Measurements from ENCODE around the gene KIAA0040.

The KIAA0040 gene

DNA sequence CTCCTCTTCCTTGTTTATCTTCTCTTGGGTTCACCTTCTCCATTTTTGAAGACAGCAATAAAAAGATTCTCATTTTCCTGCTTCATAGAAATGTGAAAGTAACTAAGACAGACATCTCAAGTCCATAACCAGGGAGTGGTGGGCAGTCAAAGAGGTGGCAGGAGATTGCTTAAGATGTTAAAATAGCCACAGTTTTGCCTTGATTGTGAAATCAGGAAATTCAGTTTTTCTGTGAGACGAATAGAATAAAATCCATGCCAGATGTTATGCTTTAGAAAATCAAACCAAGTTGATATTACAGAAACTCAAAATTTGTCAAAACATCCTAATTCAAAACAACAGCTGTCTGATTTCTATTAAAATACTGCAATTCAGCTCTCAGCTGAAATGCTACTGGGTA lies 67.7 kb downstream of the KIAA0040 start:
- DNase-seq (ENCODE audit: low spot score) (no peak), ATAC-seq (ENCODE audit: low read depth) (no peak)
- TF ChIP-seq CTCF (IDR thresholded peaks at IDR 0.05; ENCODE audit: poor library complexity, severe bottlenecking): no peak
- Histone ChIP-seq H3K36me3 (ENCODE audit: low read depth) (no peaks in the 10 kb centered on the region), H3K4me1 (ENCODE audit: insufficient read depth, poor library complexity, severe bottlenecking) (no peaks in the 10 kb centered on the region), H3K9me3 (ENCODE audit: severe bottlenecking) (no peaks in the 10 kb centered on the region), H3K27ac (ENCODE audit: poor library complexity, severe bottlenecking) (no peak overlapping the region), H3K4me3 (ENCODE audit: severe bottlenecking) (no peak overlapping the region), H3K27me3 (ENCODE audit: insufficient read depth, poor library complexity, severe bottlenecking) (no peaks in the 10 kb centered on the region)

DNA sequence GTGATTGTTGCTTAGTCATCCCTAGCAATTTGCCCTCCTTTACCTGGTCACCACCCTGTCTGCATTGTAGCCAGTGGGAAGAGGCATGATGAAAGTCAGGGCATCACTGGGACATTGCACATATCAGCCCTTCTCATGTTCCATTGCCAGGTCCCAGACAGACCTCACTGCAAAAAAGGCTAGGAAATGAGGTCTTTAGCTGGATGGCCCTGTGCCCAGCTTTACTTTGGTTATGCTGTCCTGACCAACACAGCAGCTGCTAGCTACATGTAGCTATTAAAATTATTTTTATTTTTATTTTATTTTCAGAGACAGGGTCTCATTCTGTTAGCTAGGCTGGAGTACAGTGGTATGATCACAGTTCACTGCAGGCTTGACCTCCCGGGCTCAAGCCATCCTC lies 72.1 kb downstream of the KIAA0040 start:
- no peak for ATAC-seq (ENCODE audit: low read depth)

DNA sequence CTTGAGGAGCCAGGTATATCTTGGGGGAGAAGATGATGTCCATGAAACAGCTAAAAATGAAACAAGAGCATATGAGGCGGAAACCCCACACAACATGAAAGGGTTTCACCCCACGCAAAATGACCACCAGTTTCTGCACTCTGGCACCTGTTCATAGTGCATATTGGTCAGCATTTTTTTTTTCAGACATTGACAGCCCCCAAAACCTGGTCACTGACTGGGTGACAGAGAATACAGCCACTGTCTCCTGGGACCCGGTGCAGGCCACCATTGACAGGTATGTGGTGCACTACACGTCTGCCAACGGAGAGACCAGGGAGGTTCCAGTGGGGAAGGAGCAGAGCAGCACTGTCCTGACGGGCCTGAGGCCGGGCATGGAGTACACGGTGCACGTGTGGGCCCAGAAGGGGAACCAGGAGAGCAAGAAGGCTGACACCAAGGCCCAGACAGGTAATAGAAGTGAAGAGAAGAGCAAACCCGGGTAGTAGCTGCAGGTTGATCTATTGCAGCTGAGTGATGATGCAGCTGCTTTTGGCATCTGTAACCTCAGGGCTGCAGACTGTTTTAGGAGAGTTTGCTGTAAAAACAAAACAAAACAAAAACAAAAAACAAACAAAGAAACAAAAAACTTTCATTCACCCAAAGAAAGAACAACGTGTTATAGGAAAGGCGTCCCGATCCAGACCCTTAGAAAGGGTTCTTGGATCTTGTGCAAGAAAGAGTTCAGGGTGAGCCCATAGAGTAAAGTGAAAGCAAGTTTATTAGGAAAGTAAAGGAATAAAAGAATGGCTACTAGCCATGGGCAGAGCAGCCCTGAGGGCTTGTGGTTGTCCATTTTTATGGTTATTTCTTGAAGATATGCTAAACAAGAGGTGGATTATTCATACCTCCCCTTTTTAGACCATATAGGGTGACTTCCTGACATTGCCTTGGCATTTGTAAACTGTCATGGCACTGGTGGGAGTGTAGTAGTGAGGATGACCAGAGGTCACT lies 73.9 kb downstream of the KIAA0040 start:
- H3K4me1 ChIP-seq (ENCODE audit: insufficient read depth, poor library complexity, severe bottlenecking): no peaks in the 10 kb centered on the region
- H3K9me3 ChIP-seq (ENCODE audit: severe bottlenecking): no peaks in the 10 kb centered on the region
- ATAC-seq (ENCODE audit: low read depth) (no peak), DNase-seq (ENCODE audit: low spot score) (no peak)
- H3K27ac ChIP-seq (ENCODE audit: poor library complexity, severe bottlenecking): no peak overlapping the region
- no peak overlapping the region for H3K4me3 ChIP-seq (ENCODE audit: severe bottlenecking)
- TF ChIP-seq CTCF (IDR thresholded peaks at IDR 0.05; ENCODE audit: poor library complexity, severe bottlenecking): no peak
- H3K36me3 ChIP-seq (ENCODE audit: low read depth): no peaks in the 10 kb centered on the region
- H3K27me3 ChIP-seq (ENCODE audit: insufficient read depth, poor library complexity, severe bottlenecking): no peaks in the 10 kb centered on the region

More for the DNA sequence above, 72.1 kb downstream of the KIAA0040 start:
- Histone ChIP-seq H3K27ac (ENCODE audit: poor library complexity, severe bottlenecking) (no peak overlapping the region), H3K4me1 (ENCODE audit: insufficient read depth, poor library complexity, severe bottlenecking) (no peaks in the 10 kb centered on the region), H3K9me3 (ENCODE audit: severe bottlenecking) (no peaks in the 10 kb centered on the region), H3K27me3 (ENCODE audit: insufficient read depth, poor library complexity, severe bottlenecking) (no peaks in the 10 kb centered on the region), H3K36me3 (ENCODE audit: low read depth) (no peaks in the 10 kb centered on the region), H3K4me3 (ENCODE audit: severe bottlenecking) (no peak overlapping the region)
- DNase-seq (ENCODE audit: low spot score): no peak
- no peak for TF ChIP-seq CTCF (IDR thresholded peaks at IDR 0.05; ENCODE audit: poor library complexity, severe bottlenecking)

DNA sequence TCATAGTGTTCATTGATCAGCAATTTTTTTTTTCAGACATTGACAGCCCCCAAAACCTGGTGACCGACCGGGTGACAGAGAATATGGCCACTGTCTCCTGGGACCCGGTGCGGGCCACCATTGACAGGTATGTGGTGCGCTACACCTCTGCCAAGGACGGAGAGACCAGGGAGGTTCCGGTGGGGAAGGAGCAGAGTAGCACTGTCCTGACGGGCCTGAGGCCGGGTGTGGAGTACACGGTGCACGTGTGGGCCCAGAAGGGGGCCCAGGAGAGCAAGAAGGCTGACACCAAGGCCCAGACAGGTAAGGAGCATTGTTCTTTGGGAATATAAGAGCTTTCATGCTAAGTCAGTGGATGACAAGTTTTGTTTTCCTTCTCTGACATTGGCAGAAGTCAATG lies 75.7 kb downstream of the KIAA0040 start:
- Histone ChIP-seq H3K36me3 (ENCODE audit: low read depth) (no peaks in the 10 kb centered on the region), H3K9me3 (ENCODE audit: severe bottlenecking) (no peaks in the 10 kb centered on the region), H3K27me3 (ENCODE audit: insufficient read depth, poor library complexity, severe bottlenecking) (no peaks in the 10 kb centered on the region), H3K27ac (ENCODE audit: poor library complexity, severe bottlenecking) (no peak overlapping the region), H3K4me1 (ENCODE audit: insufficient read depth, poor library complexity, severe bottlenecking) (no peaks in the 10 kb centered on the region), H3K4me3 (ENCODE audit: severe bottlenecking) (no peak overlapping the region)
- no peak for TF ChIP-seq CTCF (IDR thresholded peaks at IDR 0.05; ENCODE audit: poor library complexity, severe bottlenecking)
- ATAC-seq (ENCODE audit: low read depth) (no peak), DNase-seq (ENCODE audit: low spot score) (no peak)
